ENCODE data around the gene LIPC. TPM values are rescaled to one million over a fixed set of nuclear protein-coding genes. Genes with fewer than 3 reads are reported as not detected.

LIPC gene
- total RNA-seq, 1 donor from 2014 or later, result not detected

DNA sequence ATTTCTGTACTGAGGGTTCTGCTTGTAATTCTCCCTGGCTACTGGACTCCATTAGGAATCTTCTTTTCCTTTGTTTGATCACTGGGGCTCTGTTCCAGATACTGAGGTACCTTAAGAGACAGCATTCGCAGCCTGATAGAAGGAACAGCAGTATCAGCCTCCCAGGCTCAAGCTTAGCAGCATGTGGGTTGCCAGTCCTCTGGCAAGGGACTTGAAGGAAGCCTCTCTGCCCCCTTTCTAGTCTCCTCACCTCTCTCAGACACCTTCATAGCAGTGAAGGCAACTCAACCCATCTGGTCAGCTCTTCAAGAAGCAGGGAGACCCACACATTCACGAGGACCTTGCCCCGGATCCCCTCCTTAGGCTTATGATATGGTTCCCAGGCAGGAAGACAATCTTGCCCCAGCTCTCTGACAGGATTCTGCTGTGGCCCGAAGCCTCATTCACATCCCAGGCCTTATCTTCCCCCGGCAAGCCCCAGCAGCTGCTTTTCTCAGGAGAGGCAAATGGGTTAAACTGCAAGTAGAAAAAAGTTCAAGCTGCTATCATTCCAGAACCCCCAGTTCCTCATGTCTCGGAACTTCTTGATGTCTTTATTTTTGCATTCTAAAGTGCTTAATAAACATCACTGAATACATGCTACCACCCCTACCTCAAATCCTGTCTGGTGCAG is 153.1 kb downstream of the LIPC start:
- Histone ChIP-seq H3K36me3 (no peaks in the 10 kb centered on the region), H3K27ac (no peak overlapping the region), H3K4me1 (no peaks in the 10 kb centered on the region), H3K4me3 (no peak overlapping the region), H3K9me3 (no peaks in the 10 kb centered on the region), H3K27me3 (no peaks in the 10 kb centered on the region)
- DNase-seq (ENCODE audit: low spot score in 2 of 2), result no peak
- intact Hi-C loops (cut with DNase I), result no loop called here
- TF ChIP-seq, protein P1, sequence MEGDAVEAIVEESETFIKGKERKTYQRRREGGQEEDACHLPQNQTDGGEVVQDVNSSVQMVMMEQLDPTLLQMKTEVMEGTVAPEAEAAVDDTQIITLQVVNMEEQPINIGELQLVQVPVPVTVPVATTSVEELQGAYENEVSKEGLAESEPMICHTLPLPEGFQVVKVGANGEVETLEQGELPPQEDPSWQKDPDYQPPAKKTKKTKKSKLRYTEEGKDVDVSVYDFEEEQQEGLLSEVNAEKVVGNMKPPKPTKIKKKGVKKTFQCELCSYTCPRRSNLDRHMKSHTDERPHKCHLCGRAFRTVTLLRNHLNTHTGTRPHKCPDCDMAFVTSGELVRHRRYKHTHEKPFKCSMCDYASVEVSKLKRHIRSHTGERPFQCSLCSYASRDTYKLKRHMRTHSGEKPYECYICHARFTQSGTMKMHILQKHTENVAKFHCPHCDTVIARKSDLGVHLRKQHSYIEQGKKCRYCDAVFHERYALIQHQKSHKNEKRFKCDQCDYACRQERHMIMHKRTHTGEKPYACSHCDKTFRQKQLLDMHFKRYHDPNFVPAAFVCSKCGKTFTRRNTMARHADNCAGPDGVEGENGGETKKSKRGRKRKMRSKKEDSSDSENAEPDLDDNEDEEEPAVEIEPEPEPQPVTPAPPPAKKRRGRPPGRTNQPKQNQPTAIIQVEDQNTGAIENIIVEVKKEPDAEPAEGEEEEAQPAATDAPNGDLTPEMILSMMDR (IDR thresholded peaks at IDR 0.05), result no peak

DNA sequence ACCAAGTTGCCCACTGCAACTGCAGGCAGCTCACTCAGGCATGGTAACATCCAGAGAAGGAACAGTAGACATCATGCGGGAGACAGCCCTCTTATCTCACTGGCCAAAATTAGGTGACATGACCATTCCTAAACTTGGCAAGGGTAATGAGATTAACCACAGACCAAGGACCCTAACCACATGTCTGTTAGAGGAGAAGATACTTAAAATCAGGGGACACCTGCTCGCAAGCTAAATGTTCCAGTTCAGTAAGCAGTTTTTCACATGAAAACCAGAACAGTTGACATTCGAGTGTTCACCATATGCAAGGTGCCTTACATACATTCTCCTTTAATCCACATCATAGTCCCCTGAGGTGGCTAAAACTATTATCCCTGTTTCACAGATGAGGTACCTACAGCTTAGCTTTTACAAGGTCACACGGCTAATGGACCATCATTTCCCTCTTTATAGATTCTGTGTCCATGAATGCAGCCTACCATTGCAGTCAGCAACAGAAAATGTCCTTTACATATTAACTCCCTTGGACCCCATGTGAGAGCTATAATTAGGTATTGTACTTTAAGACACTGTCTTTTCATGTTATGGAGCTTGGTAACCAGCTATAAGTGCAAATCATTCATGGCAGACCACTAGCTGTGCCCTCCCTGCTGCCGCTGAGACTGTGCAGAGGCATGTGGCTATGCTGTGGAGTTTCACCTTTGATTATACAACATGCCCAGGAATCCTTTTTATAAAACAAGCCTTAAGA is 154.1 kb downstream of the LIPC start:
- intact Hi-C loops (cut with DNase I), result no loop called here
- Histone ChIP-seq H3K36me3 (no peaks in the 10 kb centered on the region), H3K9me3 (no peaks in the 10 kb centered on the region), H3K27ac (no peak overlapping the region), H3K4me3 (no peak overlapping the region), H3K27me3 (no peaks in the 10 kb centered on the region), H3K4me1 (no peaks in the 10 kb centered on the region)
- DNase-seq (ENCODE audit: low spot score in 2 of 2), result no peak
- TF ChIP-seq, protein P1 (IDR thresholded peaks at IDR 0.05), result no peak

DNA sequence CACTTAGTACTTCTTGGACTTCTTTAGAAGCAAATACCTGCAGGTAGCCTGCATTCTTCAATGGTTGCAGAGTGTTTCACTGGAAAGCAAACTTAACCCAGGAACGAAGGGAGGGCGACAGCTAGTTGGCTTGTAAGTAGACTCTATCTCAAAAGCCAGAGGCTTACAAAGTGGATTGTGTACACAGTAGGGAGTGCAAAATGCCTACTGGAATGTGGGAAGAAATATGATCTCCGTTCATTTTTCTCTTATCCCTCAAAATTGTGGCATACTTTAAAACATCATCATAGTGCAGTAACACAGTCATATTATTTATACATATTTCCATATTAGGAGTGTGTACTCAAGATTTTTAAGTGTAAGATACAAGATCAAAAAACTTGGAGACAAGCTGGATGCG is 155.7 kb downstream of the LIPC start:
- no peak overlapping the region for H3K4me3 ChIP-seq
- no peaks in the 10 kb centered on the region for H3K27me3 ChIP-seq
- no peaks in the 10 kb centered on the region for H3K4me1 ChIP-seq
- H3K9me3 ChIP-seq, result no peaks in the 10 kb centered on the region
- no peak for DNase-seq (ENCODE audit: low spot score in 2 of 2)
- H3K36me3 ChIP-seq, result no peaks in the 10 kb centered on the region
- TF ChIP-seq, protein P1 (IDR thresholded peaks at IDR 0.05), result no peak
- intact Hi-C loops (cut with DNase I), result no loop called here
- H3K27ac ChIP-seq, result no peak overlapping the region

DNA sequence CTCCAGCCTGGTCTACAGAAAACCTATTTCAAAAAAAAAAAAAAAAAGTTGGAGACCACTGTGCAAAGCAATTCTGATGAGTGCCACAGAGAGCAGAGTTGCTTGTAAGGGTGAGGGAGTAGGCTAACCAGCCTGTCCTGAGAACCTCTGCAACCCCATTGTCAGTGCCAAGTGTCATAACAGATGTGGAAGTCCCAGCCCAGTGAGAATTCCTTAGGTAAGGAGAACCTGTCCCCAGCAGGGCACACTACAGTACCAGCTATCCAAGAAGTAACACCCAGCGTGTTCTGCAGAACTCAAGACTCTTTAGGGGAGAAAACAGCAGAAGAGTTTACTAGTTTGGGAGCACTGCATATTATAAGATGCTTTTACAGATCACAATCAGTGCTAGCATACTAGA is 156.3 kb downstream of the LIPC start:
- Histone ChIP-seq H3K9me3 (no peaks in the 10 kb centered on the region), H3K4me1 (no peaks in the 10 kb centered on the region), H3K27me3 (no peaks in the 10 kb centered on the region), H3K36me3 (no peaks in the 10 kb centered on the region), H3K27ac (no peak overlapping the region), H3K4me3 (no peak overlapping the region)
- DNase-seq (ENCODE audit: low spot score in 2 of 2), result no peak
- TF ChIP-seq, protein P1 (IDR thresholded peaks at IDR 0.05), result no peak
- intact Hi-C loops (cut with DNase I), result no loop called here

DNA sequence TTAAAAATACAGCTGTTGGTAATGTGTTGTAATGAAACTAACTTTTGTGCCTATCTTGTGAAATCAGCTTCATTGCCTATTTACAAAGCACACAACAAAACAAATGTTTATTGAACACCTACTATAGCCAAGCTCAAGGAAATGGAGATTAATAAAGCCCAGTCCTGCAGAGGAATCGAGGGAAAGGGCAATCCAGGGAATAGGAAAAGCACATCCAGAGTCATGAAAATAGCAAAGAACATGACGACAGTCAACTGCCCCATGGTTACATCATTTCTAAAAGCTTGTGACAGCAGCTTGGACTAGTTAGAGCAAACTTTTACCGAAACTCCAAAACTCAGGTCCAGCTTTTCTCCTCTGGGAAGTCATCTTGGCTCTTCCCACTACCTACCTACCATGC is 157.3 kb downstream of the LIPC start:
- Histone ChIP-seq H3K4me3 (no peak overlapping the region), H3K4me1 (no peaks in the 10 kb centered on the region), H3K27me3 (no peaks in the 10 kb centered on the region), H3K36me3 (no peaks in the 10 kb centered on the region), H3K9me3 (no peaks in the 10 kb centered on the region), H3K27ac (no peak overlapping the region)
- DNase-seq (ENCODE audit: low spot score in 2 of 2), result no peak
- TF ChIP-seq, protein P1 (IDR thresholded peaks at IDR 0.05), result no peak
- intact Hi-C loops (cut with DNase I), result no loop called here

Measured in ascending aorta (tissue), 2 donors.